ENCODE measurements around the gene CES5A.
"Not testable (repeated sequence)": the region's sequence is repeated elsewhere in the genome, so short reads cannot be mapped to it uniquely, and the experiment has no call there.

Gene CES5A

GRCh38 chr16:55872130-55872529 lies 3.0 kb downstream of the CES5A start:
- no peak for DNase-seq

DNA sequence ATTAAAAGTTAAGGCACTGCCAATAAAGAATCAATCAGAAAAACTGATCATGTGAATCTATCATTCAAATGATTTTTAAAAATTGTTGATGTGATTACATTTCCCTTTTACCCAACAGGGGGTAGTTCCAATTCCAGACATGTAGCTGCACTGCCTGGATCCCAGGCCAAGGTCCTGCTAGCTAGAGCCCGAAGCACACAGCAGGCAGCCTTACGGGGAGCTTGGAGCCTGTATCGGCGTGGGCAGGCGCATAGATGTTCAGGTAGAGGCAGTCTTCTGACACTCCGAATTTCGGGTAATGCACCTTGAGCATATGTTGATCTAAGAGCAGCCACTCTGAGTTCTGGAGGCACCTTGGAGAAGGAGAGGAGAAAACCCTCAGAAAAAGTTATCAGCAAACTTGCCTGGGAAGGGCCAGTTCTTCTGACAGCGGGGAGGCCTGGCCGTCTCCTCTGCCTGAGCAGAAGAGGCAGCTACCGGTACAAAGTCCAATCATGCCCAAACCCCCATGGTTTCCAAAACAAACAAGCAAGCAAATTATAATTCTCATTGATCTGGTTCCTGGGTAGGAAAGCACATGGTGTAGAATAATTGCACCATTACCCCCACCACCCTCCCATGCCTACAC lies 3.6 kb downstream of the CES5A start:
- DNase-seq: no peak

DNA sequence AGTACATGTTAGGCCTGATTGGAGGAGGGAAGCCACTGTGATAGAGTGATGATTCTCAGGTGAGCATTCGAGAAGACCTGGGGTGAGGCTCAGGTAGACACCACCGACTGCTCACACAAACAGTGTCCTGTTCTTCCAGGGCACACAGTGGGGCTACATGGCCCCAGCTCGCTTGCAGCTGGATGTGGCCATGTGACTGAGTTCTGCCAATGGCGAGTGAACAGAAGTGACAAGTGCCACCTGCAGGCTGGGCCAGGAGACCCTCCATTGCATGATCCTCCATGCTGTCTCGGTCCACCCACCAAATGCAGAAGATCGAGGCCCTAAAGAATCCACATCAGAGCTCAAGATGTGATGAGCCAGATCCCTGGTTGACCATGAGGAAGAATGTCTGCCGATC lies 6.2 kb downstream of the CES5A start:
- no peak for DNase-seq

DNA sequence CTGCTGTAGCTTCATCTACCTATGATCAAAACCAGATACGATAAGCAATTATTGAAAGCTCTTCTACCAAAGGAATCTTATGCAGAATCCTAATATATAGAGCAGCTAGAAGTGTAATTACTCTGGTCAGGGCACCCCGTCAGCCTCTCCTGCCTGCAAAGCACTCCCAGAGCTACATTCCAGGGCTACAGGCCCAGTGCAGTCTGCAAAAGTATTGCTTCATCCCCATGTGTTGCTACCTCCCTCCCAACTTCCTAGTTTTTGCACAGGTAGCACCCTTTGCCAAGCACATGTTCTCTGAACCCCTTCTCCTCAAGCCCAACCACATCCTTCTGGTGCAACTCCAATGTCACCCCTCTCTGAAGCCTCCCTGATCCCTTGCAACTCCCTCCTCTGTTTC lies 7.0 kb downstream of the CES5A start:
- DNase-seq: no peak

DNA sequence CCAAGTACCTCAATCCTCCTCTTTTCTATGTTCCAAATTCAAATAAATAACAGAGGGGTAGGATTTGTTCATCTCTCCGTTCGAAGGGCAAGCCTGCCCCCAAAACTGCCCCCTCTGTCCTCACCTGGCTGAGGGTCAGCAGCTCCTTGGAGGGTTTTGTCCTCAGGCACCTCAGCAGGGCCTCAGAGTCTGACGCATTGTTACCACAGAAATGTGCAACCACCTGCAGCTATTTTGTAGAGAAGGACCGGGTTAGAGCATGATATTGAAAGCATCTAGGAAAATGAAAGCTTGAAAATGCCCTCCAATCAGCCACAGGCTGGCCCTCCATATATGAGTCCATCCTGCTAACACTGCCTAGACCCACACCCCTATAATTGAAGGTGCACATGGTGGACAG lies 13.9 kb downstream of the CES5A start:
- DNase-seq: no peak

DNA sequence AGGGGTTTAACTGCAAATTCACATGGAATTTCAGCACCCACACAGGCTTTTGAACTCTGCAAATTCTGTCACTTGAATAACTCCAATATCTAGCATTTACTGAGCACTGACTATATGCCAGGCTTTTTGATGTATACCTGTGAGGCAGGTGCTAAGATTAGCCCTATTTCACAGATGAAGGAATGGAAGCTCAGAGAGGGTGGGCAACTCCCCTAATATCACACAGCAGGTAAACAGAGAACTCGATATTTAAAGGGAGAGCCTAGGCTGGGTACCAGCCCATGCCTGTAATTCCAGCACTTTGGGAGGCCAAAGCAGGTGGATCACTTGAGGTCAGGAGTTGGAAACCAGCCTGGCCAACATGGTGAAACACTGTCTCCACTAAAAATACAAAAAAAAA lies 17.5 kb downstream of the CES5A start:
- DNase-seq: not testable (repeated sequence)

DNA sequence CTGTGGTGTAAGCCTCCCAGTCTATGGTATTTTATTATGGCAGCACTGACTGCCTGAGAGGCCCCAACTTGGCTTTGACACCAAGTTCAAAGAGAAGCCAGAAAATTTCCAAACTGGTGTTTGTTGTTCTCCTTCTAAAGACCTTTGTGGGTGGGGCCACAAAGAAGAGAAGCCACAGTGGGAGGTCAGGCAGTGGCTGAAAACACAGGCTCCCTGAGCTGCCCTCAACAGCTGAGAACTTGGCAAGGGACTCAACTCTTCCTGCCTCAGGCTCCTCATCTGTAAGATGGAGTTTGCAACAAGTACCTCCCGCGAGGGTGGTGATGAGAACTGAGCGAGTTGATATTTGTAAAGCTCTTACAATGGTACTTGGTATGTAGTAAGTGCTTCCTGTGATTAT lies 18.2 kb downstream of the CES5A start:
- DNase-seq: no peak

DNA sequence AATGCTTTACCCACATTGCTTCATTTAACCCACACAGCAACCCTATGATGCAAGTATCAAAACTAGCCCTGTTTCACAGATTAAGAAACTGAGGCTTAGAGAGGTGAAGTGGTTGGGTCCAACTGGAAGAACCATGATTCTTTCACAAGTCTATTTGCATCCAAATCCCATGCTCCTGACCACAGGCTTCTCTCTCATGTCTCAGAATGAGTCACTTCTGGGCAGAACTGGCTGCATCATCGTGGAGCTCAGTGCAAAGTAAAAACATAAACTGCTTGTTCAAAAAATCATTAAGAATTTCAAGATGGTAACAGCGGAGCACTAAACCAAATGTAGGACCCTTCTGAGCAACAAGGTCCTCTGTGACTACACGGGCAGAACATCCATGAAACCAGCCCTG lies 22.1 kb downstream of the CES5A start:
- DNase-seq: no peak

DNA sequence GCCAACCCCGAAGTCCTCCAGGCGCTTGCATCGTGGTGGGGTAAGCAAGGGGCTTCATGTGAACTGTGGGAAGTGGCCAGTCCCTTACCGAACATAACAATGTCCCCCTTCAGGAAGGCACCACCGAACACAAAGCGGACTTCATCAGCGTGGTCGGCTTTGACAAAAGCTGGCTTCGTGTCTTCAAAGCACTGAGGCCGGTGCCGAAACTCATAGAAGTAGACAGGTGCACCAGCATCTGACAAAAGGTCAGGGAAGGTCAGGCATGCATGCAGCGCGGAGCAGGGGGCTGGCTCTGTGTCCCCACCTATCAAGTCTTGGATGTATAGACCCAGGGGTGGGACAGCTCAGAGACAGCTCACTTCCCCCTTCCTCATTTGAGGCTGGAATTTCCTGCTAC lies 25.6 kb downstream of the CES5A start:
- DNase-seq: no peak

DNA sequence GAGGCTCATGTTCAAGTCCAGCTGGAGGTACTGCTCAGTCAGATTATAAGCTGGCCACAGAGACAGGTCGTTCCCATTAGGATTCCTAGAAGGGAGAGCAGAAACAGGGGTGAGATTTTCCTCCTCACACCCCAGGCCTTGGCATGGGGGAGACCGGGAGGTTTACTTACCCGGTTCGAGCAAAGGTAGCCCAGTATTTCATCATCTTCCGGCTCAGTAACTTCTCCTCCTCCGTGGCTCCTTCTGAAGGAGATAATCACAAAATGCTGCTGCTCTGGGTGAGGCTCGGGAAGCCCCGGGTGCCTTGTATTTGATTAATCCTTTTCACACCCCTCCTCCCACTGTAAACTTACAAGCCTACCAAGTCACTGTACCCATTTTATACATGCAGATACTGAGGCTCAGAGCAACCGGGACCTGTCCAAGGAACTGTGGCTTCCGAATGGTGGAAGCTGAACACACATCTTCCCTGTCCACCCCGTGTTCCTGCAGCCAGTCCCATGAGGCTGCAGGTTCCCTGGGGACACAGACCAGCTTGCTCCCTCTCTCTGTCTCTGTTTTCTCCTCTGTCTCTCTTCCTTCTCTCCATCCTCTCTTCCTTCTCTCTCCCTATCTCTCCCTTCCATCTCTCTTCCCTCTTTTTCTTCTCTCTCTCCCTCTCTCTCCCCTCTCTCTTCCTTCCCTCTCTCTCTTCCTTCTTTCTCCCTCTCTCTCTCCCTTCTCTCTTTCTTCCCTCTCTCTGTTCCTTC lies 28.4 kb downstream of the CES5A start:
- DNase-seq: no peak

GRCh38 chr16:55843105-55843395 lies 32.1 kb downstream of the CES5A start:
- DNase-seq: no peak

DNA sequence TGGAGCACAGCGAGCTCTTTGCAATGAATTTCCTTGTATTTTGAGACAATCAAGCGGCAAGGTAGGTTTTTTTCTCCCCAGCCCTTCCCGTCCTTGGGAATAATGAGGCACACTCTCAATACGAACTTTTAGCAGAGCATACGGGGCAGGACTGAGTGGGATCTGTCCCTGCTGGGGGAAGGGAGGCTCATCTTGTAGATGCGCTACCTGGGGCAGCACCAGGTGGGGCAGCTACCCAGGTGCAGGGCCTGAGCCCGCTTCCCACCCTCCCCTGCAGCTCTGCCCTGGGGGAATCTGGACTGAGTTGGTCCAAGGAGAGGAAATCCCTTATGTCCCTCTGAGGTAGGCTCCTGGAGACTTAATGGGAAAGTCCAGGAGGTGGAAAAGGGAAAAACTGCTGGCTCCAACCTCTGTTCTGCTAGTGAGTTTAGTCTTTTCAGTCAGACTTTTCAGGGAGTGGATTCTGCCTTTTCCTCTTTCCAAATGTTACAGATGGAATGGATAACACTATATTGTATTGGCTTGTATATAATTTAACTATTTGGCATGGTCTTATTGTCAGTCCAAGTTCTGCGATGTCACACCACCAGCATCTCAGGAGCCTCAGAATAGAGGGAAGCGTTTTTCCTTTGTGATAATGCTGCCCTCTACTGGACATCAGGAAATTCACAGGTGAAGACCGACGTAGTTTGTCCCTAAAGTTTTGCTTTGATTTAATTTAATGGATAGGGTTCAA lies 32.6 kb downstream of the CES5A start:
- DNase-seq: peak in 2 of 5 experiments; percentile 8 to 38

DNA sequence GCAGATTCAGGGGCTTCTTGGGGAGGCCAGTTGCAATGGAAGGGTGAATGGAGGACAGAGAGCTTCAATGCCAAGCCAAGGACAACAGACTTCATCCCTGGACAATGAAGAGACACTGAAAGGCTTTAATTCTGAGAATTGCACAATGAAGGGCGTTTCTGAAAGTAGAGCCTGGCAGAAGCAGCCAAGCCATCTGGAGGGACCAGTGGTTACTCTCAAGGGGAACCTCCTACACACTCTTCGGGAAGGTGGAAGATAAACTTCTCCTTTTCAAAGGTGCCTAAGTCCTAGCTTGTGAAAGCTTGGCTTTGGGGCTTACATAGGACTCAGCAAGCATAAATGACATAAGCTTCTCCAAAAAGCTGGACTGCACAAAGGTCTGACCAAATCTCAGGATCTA lies 36.1 kb downstream of the CES5A start:
- DNase-seq: no peak

DNA sequence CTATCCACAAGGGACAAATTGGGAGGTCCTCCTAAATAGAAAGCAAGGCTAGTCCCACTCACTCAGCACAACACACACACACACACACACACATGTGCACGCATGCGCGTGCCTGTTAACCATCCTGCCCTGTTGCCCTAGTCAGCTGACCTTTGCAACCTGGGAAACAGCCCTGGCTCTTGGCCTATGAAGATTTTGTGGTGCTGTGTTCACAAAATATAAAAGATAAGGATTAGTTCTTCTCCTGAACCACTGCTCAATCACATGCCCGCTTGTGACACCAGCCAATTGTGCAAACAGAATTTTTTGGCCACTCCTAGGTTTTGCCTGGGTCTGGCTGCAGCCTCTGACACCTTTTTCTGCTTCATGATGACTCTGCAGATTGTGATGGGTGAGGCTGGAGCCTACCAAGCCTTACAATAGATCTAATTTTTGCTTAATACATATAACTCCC lies 39.0 kb downstream of the CES5A start:
- no peak for DNase-seq

- DNase-seq: no peak
Observed at GRCh38 chr16:55835581-55835980, 39.6 kb downstream of the CES5A start.

- not testable (repeated sequence) for DNase-seq
Observed at GRCh38 chr16:55835173-55835572, 40.0 kb downstream of the CES5A start.

DNA sequence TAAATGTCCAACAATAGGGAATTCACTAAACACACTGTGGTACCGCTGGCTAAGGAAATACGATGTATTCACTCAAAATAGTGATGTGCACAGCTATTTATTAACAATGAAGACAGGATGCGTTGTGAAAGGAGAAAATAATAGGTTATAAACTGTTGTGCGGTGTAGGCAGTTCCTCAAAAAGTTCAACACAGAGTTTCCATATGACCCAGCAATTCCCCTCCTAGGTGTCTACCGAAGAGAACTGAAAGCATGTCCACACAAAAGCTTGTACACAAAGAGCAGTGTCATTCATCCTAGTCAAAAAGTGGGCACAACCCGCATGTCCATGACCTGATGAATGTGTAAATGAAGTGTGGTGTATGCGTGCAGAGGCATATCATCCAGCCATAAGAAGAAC lies 41.1 kb downstream of the CES5A start:
- DNase-seq: no peak

DNA sequence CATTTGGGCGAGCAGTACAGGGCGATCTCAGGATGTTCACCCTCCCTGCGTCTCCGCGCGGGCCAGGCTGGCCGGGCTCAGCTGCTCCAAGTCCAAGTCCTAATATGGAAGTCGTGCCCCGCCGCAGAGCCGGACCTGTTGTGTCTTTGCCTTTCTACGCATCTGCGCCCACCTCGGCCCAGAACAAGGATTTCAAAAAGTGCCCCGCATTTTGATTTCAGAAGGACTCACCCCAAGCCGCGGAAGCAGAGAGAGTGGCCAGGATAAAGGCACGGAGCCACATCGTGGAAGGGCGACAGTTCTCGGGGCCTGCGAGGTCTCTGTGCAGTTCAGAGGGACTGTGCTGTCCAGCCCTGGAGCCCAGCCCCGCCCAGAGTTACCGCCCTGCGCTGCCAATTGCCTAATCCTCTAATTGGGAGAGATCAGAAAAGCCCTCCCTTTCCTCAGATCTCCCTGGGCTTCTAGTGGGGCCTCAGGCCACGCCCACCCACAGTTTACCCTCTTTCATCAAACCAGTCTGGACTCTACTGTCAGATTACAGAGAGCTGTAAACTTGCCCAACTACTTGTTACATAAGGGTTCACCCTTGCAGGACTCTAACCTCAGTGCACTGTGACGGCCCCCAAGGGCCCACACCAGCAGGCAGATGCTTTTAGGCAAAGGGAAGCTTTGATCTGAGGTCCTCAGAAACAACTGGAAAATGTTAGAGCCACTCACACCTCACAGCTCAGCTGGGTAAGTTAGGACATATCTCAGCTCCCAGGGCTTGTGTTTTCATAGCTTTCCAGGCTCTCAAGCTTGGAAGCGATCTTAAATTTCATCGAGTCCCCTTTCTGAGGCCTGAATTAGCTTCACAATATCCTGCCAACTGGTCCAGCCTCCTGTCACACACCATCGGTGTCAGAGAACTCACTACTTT lies 42.1 kb downstream of the CES5A start, which contains the start of gene CES1:
CES1 (minus strand) TSS at position 324 of the 919 bp plus-strand sequence; CDS start at position 283, 41 bp downstream.
- DNase-seq: no peak

DNA sequence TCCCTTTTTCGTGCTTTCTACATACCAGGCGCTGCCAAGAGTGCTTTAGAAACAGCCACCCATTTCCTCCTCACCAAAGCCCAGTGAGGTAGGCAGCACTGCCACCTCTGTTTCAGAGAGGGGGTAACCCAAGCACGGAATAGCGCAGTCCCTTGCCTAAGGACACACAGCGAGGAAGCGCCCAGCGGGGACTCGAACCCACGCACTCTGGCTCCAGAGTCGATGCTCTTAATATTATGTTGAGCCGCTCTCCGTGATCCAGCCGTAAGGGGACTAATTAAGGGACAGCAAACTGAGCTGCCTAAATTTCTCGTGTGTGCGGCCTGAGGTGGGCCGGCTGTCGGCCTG lies 42.8 kb downstream of the CES5A start:
- DNase-seq: no peak

DNA sequence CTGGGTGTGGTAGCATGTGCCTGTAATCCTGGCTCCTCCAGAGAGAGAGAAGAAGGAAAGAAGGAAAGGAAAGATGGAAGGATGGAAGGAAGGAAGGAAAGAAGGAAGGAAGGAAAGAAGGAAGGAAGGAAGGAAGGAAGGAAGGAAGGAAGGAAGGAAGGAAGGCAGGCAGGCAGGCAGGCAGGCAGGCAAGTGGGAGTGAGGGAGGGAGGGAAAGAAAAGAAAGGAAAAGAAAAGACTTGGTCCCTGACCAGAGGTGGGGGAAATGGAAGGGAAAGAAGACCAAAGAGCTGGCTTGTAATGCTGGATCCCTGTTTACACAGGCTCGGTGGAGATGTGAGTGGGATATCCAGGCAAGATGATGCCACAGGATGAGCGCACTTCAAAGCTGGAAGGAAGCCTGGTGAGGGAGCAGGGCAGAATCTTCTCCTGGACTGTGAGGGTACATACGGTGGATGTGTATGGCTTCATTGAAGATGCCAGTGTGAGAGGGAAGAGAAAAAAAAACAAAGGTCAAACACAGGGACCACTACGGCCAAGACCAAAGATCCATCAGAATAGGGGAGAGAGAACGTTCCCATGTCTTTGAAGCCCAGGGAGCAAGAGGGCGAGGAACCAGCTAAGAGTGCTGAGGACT lies 44.4 kb downstream of the CES5A start:
- DNase-seq: no peak

DNA sequence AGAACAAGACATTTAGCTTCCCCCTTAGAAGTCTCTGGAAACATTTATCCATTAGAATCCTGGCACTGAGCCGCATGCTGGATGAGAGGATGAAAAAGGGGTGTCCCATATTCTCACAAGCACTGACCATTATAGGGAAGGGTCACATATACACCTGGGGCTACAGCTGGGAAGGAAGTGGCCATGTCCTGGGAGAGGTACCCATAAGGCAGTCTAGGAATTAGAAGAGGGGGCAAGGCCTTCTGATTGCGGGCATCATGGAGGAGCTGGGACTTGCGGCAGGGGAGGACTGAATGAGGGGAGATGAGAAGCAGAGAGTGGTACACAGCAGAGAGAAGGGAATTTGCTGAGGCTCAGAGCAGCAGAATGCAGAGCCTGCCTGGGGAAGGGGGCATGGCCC lies 45.9 kb downstream of the CES5A start:
- not testable (repeated sequence) for DNase-seq

DNA sequence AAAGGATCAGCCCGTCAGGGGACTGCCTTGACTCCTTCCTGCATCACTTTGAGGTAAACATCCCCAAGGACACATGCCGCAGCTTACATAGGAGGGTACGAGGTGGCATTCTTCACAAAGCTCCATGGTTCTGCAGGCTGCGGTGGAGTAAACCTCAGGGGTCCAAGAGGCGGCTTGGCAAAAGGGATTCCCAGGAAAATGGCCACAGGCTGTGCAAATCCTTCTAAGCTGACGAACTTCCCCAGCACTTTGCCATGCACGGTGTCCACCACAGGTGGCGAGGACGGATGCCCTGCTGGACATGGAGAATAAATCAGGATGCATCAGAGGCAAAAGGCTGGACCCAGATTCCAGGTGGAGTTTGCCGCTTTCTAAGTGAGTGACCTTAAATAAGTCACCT lies 46.5 kb downstream of the CES5A start:
- DNase-seq: no peak
